Smooth muscle cell (in vitro differentiated cells): ENCODE measurements around the gene PHC2. TPM values are rescaled to one million over a fixed set of nuclear protein-coding genes. Genes with fewer than 3 reads are reported as not detected.

Experiments used
- DNase-seq: peaks from one replicate; lab custom pipeline; 2025; ENCODE audit not compliant: unreplicated experiment; lab: John Stamatoyannopoulos, UW
- H2AFZ ChIP-seq: fragments of 200-600 bp; sonication (generic); 2 replicates; pipeline ENCODE4 v1.6.0; 2016; ENCODE audit warnings: antibody characterized with exemption, low read depth, mild to moderate bottlenecking
- H3F3A ChIP-seq: fragments of 200-600 bp; sonication (generic); 2 replicates; pipeline ENCODE4 v1.6.0; 2017; ENCODE audit warnings: antibody characterized with exemption, low read depth
- H3K27ac ChIP-seq: fragments of 200-600 bp; sonication (generic); 2 replicates; pipeline ENCODE4 v1.5.1; 2016; ENCODE audit warnings: low read depth, mild to moderate bottlenecking
- H3K27me3 ChIP-seq: fragments of 200-600 bp; sonication (generic); 2 replicates; pipeline ENCODE4 v1.6.1; 2016; ENCODE audit warnings: low read depth, mild to moderate bottlenecking
- H3K36me3 ChIP-seq: fragments of 200-600 bp; sonication (generic); 2 replicates; pipeline ENCODE4 v1.5.1; 2016; ENCODE audit warnings: low read depth
- H3K4me1 ChIP-seq: fragments of 200-600 bp; sonication (generic); 2 replicates; pipeline ENCODE4 v1.5.1; 2016; ENCODE audit warnings: low read depth
- H3K4me2 ChIP-seq: fragments of 200-600 bp; sonication (generic); 2 replicates; pipeline ENCODE4 v1.6.0; 2016; ENCODE audit warnings: mild to moderate bottlenecking
- H3K4me3 ChIP-seq: fragments of 200-600 bp; sonication (generic); 2 replicates; pipeline ENCODE4 v1.5.1; 2016; ENCODE audit warnings: mild to moderate bottlenecking
- H3K79me2 ChIP-seq: fragments of 200-600 bp; sonication (generic); 2 replicates; pipeline ENCODE4 v1.6.0; 2016; ENCODE audit warnings: low read depth, mild to moderate bottlenecking
- H3K9ac ChIP-seq: fragments of 200-600 bp; sonication (generic); 2 replicates; pipeline ENCODE4 v1.6.0; 2016; ENCODE audit warnings: low read depth
- H3K9me3 ChIP-seq: fragments of 200-600 bp; sonication (generic); replicated peaks from 2 replicates; pipeline ENCODE4 v1.5.1; 2016; ENCODE audit warnings: low read depth
- H4K20me1 ChIP-seq: fragments of 200-600 bp; sonication (generic); 2 replicates; pipeline ENCODE4 v1.6.0; 2016; ENCODE audit warnings: low read depth
- CTCF ChIP-seq: fragments of 200-600 bp; sonication (generic); IDR thresholded peaks from 2 replicates; pipeline ENCODE4 v1.5.1; 2017; ENCODE audit warnings: borderline replicate concordance, mild to moderate bottlenecking, antibody characterized with exemption; ENCODE audit not compliant: insufficient read depth, poor library complexity, severe bottlenecking
- WGBS: methylation state at CpG from one replicate; pipeline ENCODE4 v1.1.7; 2016; ENCODE audit warnings: low lambda C conversion rate; 5-methylcytosine and 5-hydroxymethylcytosine counted together
- polyA plus RNA-seq: library from polyadenylated mRNA; unstranded; fragments of >200 nt; fragmentation: Nextera tagmentation; extraction: Ambion mirVana; gene quantifications from 2 replicates; pipeline ENCODE4 v1.2.1, GENCODE V29; 2016
- total RNA-seq: library from RNA; depleted of rRNA; stranded (reverse); fragments of >200 nt; gene quantifications from 2 replicates; pipeline ENCODE4 v1.2.3, GENCODE V29; 2014

PHC2 gene
- total and polyA plus RNA-seq, 2 experiments from 2014 or later: 42.4 to 109 TPM

- Histone ChIP-seq H3K4me3 (no peak overlapping the region), H3F3A (peaks cover 12% of the 10 kb centered on the region), H3K9ac (no peak overlapping the region), H3K4me1 (peaks cover 55% of the 10 kb centered on the region), H3K27me3 (no peaks in the 10 kb centered on the region), H3K27ac (no peak overlapping the region), H2AFZ (no peak overlapping the region), H3K36me3 (no peaks in the 10 kb centered on the region), H4K20me1 (no peaks in the 10 kb centered on the region), H3K9me3 (no peaks in the 10 kb centered on the region), H3K79me2 (no peaks in the 10 kb centered on the region), H3K4me2 (no peak overlapping the region)
- DNase-seq: no peak
- no peak for TF ChIP-seq CTCF
- 83% methylated on average over 14 of the region's 14 CpGs for WGBS
Observed at GRCh38 chr1:33366762-33367484, 64.0 kb downstream of the PHC2 start.

GRCh38 chr1:33365560-33365997, 65.3 kb downstream of the PHC2 start:
- H2AFZ ChIP-seq: no peak overlapping the region
- no peak for TF ChIP-seq CTCF
- peak overlapping the region; percentile 22 for H3K27ac ChIP-seq
- H3K79me2 ChIP-seq: no peaks in the 10 kb centered on the region
- H3K36me3 ChIP-seq: no peaks in the 10 kb centered on the region
- peaks cover 16% of the 10 kb centered on the region for H3F3A ChIP-seq
- H3K4me2 ChIP-seq: peak overlapping the region; percentile 72
- peaks cover 64% of the 10 kb centered on the region for H3K4me1 ChIP-seq
- H3K27me3 ChIP-seq: no peaks in the 10 kb centered on the region
- H4K20me1 ChIP-seq: no peaks in the 10 kb centered on the region
- no peaks in the 10 kb centered on the region for H3K9me3 ChIP-seq
- no peak overlapping the region for H3K9ac ChIP-seq
- WGBS: 46% methylated on average over 9 of the region's 9 CpGs
- no peak for DNase-seq
- H3K4me3 ChIP-seq: no peak overlapping the region

- Histone ChIP-seq H2AFZ (no peak overlapping the region), H3K9me3 (no peaks in the 10 kb centered on the region), H3K36me3 (no peaks in the 10 kb centered on the region), H4K20me1 (no peaks in the 10 kb centered on the region), H3K79me2 (no peaks in the 10 kb centered on the region), H3K9ac (no peak overlapping the region), H3K27ac (no peak overlapping the region), H3K27me3 (no peaks in the 10 kb centered on the region), H3K4me1 (peaks cover 64% of the 10 kb centered on the region), H3K4me3 (no peak overlapping the region), H3F3A (peaks cover 16% of the 10 kb centered on the region), H3K4me2 (peak overlapping the region; percentile 72)
- no peak for TF ChIP-seq CTCF
- DNase-seq: no peak
- WGBS: 71% methylated on average over 2 of the region's 2 CpGs
Observed at GRCh38 chr1:33364565-33364918, 66.4 kb downstream of the PHC2 start.

- Histone ChIP-seq H3K4me2 (peak overlapping the region; percentile 59), H3K36me3 (no peaks in the 10 kb centered on the region), H3F3A (peaks cover 16% of the 10 kb centered on the region), H3K9ac (no peak overlapping the region), H3K27ac (peak overlapping the region; percentile 31), H3K79me2 (no peaks in the 10 kb centered on the region), H3K27me3 (no peaks in the 10 kb centered on the region), H3K4me3 (no peak overlapping the region), H2AFZ (no peak overlapping the region), H3K4me1 (peaks cover 66% of the 10 kb centered on the region), H3K9me3 (no peaks in the 10 kb centered on the region), H4K20me1 (no peaks in the 10 kb centered on the region)
- no peak for TF ChIP-seq CTCF
- 73% methylated on average over 5 of the region's 5 CpGs for WGBS
- no peak for DNase-seq
Observed at GRCh38 chr1:33363470-33363861, 67.4 kb downstream of the PHC2 start.
